K562 (cell line): ENCODE data around the gene ITPR3. TPM values are rescaled to one million over a fixed set of nuclear protein-coding genes. Genes with fewer than 3 reads are reported as not detected.
A peak's percentile ranks its signal among the peaks of the same experiment; 100 is the strongest.

Experiments used
- ADNP ChIP-seq: fragments of 200-800 bp; sonication (Bioruptor generic); IDR thresholded peaks from 2 replicates; pipeline ENCODE4 v1.6.1; 2016; ENCODE audit warnings: missing genetic modification characterization, missing compliant biosample characterization
- ARID1B ChIP-seq: fragments of 450-650 bp; IDR thresholded peaks from 2 replicates; pipeline ENCODE4 v1.6.1; 2016; ENCODE audit warnings: antibody characterized with exemption, mild to moderate bottlenecking, inconsistent platforms
- ATF1 ChIP-seq, 2 experiments: fragments of 450-650 bp in 1 of 2; IDR thresholded peaks; 2 replicates each; pipeline ENCODE4 v1.6.1; 2016; ENCODE audit warnings: missing compliant biosample characterization in 1 of 2, missing genetic modification characterization in 1 of 2
- ATF4 ChIP-seq: fragments of 450-650 bp; formaldehyde crosslinking; IDR thresholded peaks from 2 replicates; pipeline ENCODE4 v1.4.0; 2022; ENCODE audit warnings: mild to moderate bottlenecking, moderate library complexity
- CHD4 ChIP-seq: fragments of 200-600 bp; sonication (generic); IDR thresholded peaks from 3 replicates; pipeline ENCODE4 v1.6.1; 2012; ENCODE audit warnings: low read depth, mild to moderate bottlenecking, mixed read lengths, low read length, inconsistent platforms; ENCODE audit not compliant: insufficient read depth, insufficient replicate concordance, poor library complexity, severe bottlenecking
- E2F3 ChIP-seq: fragments of 250-450 bp; sonication (Bioruptor Pico); IDR thresholded peaks from 2 replicates; pipeline ENCODE4 v1.4.0; 2020; ENCODE audit warnings: mild to moderate bottlenecking
- GATA2 ChIP-seq: sonication (generic); formaldehyde crosslinking; IDR thresholded peaks from 2 replicates; pipeline ENCODE4 v1.4.0; 2020; ENCODE audit warnings: mild to moderate bottlenecking, missing genetic modification reagents
- KLF16 ChIP-seq: IDR thresholded peaks from 2 replicates; pipeline ENCODE4 v1.6.1; 2016; ENCODE audit warnings: antibody characterized with exemption
- MAX ChIP-seq: sonication (generic); formaldehyde crosslinking; IDR thresholded peaks from 2 replicates; pipeline ENCODE4 v1.9.0; 2022; ENCODE audit warnings: mild to moderate bottlenecking, missing genetic modification reagents
- NCOA6 ChIP-seq: fragments of 450-650 bp; IDR thresholded peaks from 2 replicates; pipeline ENCODE4 v1.6.1; 2017; ENCODE audit warnings: mild to moderate bottlenecking
- NFATC3 ChIP-seq: fragments of 450-650 bp; IDR thresholded peaks from 2 replicates; pipeline ENCODE4 v1.6.1; 2017; ENCODE audit warnings: mild to moderate bottlenecking
- PREB ChIP-seq: sonication (generic); formaldehyde crosslinking; IDR thresholded peaks from 2 replicates; pipeline ENCODE4 v1.8.1; 2023; ENCODE audit warnings: mild to moderate bottlenecking, missing genetic modification reagents
- REST ChIP-seq, 2 experiments: fragments of 450-650 bp; formaldehyde crosslinking in 1 of 2; IDR thresholded peaks; 2 replicates each; pipeline versions ENCODE4 v1.4.0 to v1.6.1; 2014 to 2020; ENCODE audit warnings: mild to moderate bottlenecking in 2 of 2, borderline replicate concordance in 1 of 2, low read depth in 1 of 2
- SMARCA4 ChIP-seq: fragments of 450-650 bp; IDR thresholded peaks from 2 replicates; pipeline ENCODE4 v1.6.1; 2016
- SRSF7 ChIP-seq: fragments of 200-400 bp; formaldehyde crosslinking; optimal IDR thresholded peaks from 2 replicates; pipeline ENCODE3; 2017; ENCODE audit warnings: mild to moderate bottlenecking, low read depth, low read length
- TRIM24 ChIP-seq, 2 experiments: fragments of 450-650 bp; IDR thresholded peaks; 2 replicates each; pipeline ENCODE4 v1.6.1; 2016
- ZNF134 ChIP-seq: fragments of 250-450 bp; sonication (Bioruptor Pico); conservative IDR thresholded peaks from 2 replicates; pipeline ENCODE4 v1.4.0; 2020
- ZNF174 ChIP-seq: fragments of 250-450 bp; sonication (Bioruptor Pico); IDR thresholded peaks from 2 replicates; pipeline ENCODE4 v1.4.0; 2020; ENCODE audit warnings: mild to moderate bottlenecking
- ZNF232 ChIP-seq: sonication (generic); formaldehyde crosslinking; IDR thresholded peaks from 2 replicates; pipeline ENCODE4 v1.8.0; 2022; ENCODE audit warnings: mild to moderate bottlenecking, missing genetic modification reagents
- ZNF507 ChIP-seq: conservative IDR thresholded peaks from 2 replicates; pipeline ENCODE4 v1.6.1; 2017; ENCODE audit warnings: missing genetic modification characterization, missing compliant biosample characterization
- ZNF551 ChIP-seq: fragments of 250-450 bp; sonication (Bioruptor Pico); IDR thresholded peaks from 2 replicates; pipeline ENCODE4 v1.5.0; 2021; ENCODE audit warnings: mild to moderate bottlenecking, moderate library complexity
- ZNF75A ChIP-seq: fragments of 450-650 bp; formaldehyde crosslinking; IDR thresholded peaks from 2 replicates; pipeline ENCODE4 v1.4.0; 2020; ENCODE audit warnings: mild to moderate bottlenecking
- polyA plus RNA-seq, 8 experiments: library from polyadenylated mRNA; depleted of rRNA in 4 of 8; stranded (reverse) in 5 of 8; unstranded in 3 of 8; fragments of >200 nt; fragmentation: Nextera tagmentation in 2 of 8; fragmentation: Illumina TruSeq in 1 of 8; extraction: Ambion mirVana in 2 of 8; extraction: Trizol in 1 of 8; gene quantifications; 2 replicates each; pipeline versions ENCODE4 v1.2.1 to v1.2.3, GENCODE V29; 2011 to 2014; ENCODE audit warnings: inconsistent platforms in 1 of 8, missing spikeins in 1 of 8
- total RNA-seq, 7 experiments: library from RNA; depleted of rRNA in 6 of 7; stranded (reverse); fragments of >200 nt in 6 of 7; fragmentation: Illumina TruSeq in 2 of 7; extraction: Trizol in 2 of 7; gene quantifications; 2 replicates each; pipeline versions ENCODE4 v1.2.1 to v1.2.3, GENCODE V29; 2011 to 2021; ENCODE audit warnings: low replicate concordance in 1 of 7

ITPR3 gene
- total and polyA plus RNA-seq, 9 of the 15 experiments (the other 6 are each of a cell fraction or from before 2014, with no cell fraction given), result 0.39 to 35.7 (median 13.2) TPM

- TF ChIP-seq REST (IDR thresholded peaks at IDR 0.05; ENCODE audit: borderline replicate concordance) (no peak), REST (CRISPR knock-in tag; IDR thresholded peaks at IDR 0.05; ENCODE audit: low read depth) (no peak), ZNF174 (CRISPR knock-in tag) (no peak), ATF4 (no peak), SRSF7 (no peak), KLF16 (peak; percentile 37; the same call in 1 of the 2 replicates), ADNP (tag) (no peak), ZNF232 (CRISPR knock-in tag) (no peak), ATF1 (CRISPR knock-in tag; IDR thresholded peaks at IDR 0.05) (no peak), ATF1 (tag; IDR thresholded peaks at IDR 0.05) (no peak), NFATC3 (no peak), ARID1B (peak; percentile 65), ZNF507 (no peak), CHD4 (no peak), MAX (CRISPR knock-in tag) (no peak), E2F3 (CRISPR knock-in tag) (no peak), ZNF551 (CRISPR knock-in tag) (no peak), NCOA6 (no peak), PREB (no peak), TRIM24 (IDR thresholded peaks at IDR 0.05) (peak in 1 of 2 experiments; percentile 45; a peak in 1 of 4 replicates), SMARCA4 (no peak), ZNF75A (CRISPR knock-in tag) (no peak), ZNF134 (no peak), GATA2 (CRISPR knock-in tag) (no peak)
These were observed 4.2 kb upstream of the ITPR3 start (continued) for GRCh38 chr6:33616913-33617312.
